K562 (cell line): ENCODE data around the gene FOS. TPM values are rescaled to one million over a fixed set of nuclear protein-coding genes. Genes with fewer than 3 reads are reported as not detected.

Experiments
- ASH1L ChIP-seq: fragments of 450-650 bp; IDR thresholded peaks from 2 replicates; pipeline ENCODE4 v1.6.1; 2018; ENCODE audit warnings: borderline replicate concordance, mild to moderate bottlenecking, low read depth; ENCODE audit not compliant: partially characterized antibody
- EWSR1 ChIP-seq: fragments of 450-650 bp; IDR thresholded peaks from 2 replicates; pipeline ENCODE4 v1.6.1; 2018; ENCODE audit warnings: borderline replicate concordance, mild to moderate bottlenecking, low read depth, moderate library complexity; ENCODE audit not compliant: partially characterized antibody
- FOXO4 ChIP-seq: fragments of 450-650 bp; formaldehyde crosslinking; IDR thresholded peaks from 2 replicates; pipeline ENCODE4 v1.4.0; 2020; ENCODE audit warnings: mild to moderate bottlenecking, moderate library complexity
- GTF3C2 ChIP-seq: IDR thresholded peaks from 3 replicates; pipeline ENCODE4 v1.6.1; 2011; ENCODE audit warnings: borderline replicate concordance, mild to moderate bottlenecking, moderate library complexity; ENCODE audit not compliant: insufficient read length; ENCODE audit errors: extremely low read depth
- JUN ChIP-seq, 2 experiments: sonication (generic) in 1 of 2; formaldehyde crosslinking in 1 of 2; IDR thresholded peaks; 2 replicates each; pipeline versions ENCODE4 v1.6.1 to v1.8.0; 2012 to 2022; ENCODE audit warnings: borderline replicate concordance in 2 of 2, mild to moderate bottlenecking in 2 of 2, improper control_type of control experiment in 1 of 2, low read depth in 1 of 2, low read length in 1 of 2, missing genetic modification reagents in 1 of 2
- KHSRP ChIP-seq: fragments of 450-650 bp; IDR thresholded peaks from 2 replicates; pipeline ENCODE4 v1.6.1; 2017
- KLF13 ChIP-seq: fragments of 450-650 bp; IDR thresholded peaks from 2 replicates; pipeline ENCODE4 v1.6.1; 2016; ENCODE audit warnings: missing genetic modification characterization, low read depth, mild to moderate bottlenecking, missing compliant biosample characterization, moderate library complexity, borderline replicate concordance
- NCOA1 ChIP-seq: fragments of 450-650 bp; IDR thresholded peaks from 2 replicates; pipeline ENCODE4 v1.6.1; 2016; ENCODE audit warnings: low read depth
- NCOR1 ChIP-seq: fragments of 450-650 bp; IDR thresholded peaks from 2 replicates; pipeline ENCODE4 v1.6.1; 2016; ENCODE audit warnings: mild to moderate bottlenecking, moderate library complexity
- POU5F1 ChIP-seq: fragments of 150-350 bp; IDR thresholded peaks from 2 replicates; pipeline ENCODE4 v1.6.1; 2014; ENCODE audit warnings: borderline replicate concordance, low read length, low read depth, mild to moderate bottlenecking; ENCODE audit not compliant: partially characterized antibody
- SMAD2 ChIP-seq: fragments of 150-350 bp; IDR thresholded peaks from 2 replicates; pipeline ENCODE4 v1.6.1; 2014; ENCODE audit warnings: low read depth, mild to moderate bottlenecking, low read length
- SMARCA4 ChIP-seq: fragments of 450-650 bp; IDR thresholded peaks from 2 replicates; pipeline ENCODE4 v1.6.1; 2016
- SOX6 ChIP-seq: fragments of 450-650 bp; IDR thresholded peaks from 2 replicates; pipeline ENCODE4 v1.6.1; 2014; ENCODE audit warnings: mild to moderate bottlenecking
- ZNF311 ChIP-seq: fragments of 250-450 bp; sonication (Bioruptor Pico); IDR thresholded peaks from 2 replicates; pipeline ENCODE4 v1.4.0; 2020; ENCODE audit warnings: mild to moderate bottlenecking, moderate library complexity
- ZNF324 ChIP-seq: fragments of 250-450 bp; sonication (Bioruptor Pico); IDR thresholded peaks from 2 replicates; pipeline ENCODE4 v1.4.0; 2020; ENCODE audit warnings: mild to moderate bottlenecking
- ZNF347 ChIP-seq: fragments of 450-650 bp; formaldehyde crosslinking; IDR thresholded peaks from 2 replicates; pipeline ENCODE4 v1.4.0; 2020; ENCODE audit warnings: low read depth, mild to moderate bottlenecking, moderate library complexity
- ZNF431 ChIP-seq: sonication (generic); formaldehyde crosslinking; IDR thresholded peaks from 2 replicates; pipeline ENCODE4 v1.8.0; 2022; ENCODE audit warnings: mild to moderate bottlenecking, missing genetic modification reagents
- ZNF655 ChIP-seq: fragments of 250-450 bp; sonication (Bioruptor Pico); IDR thresholded peaks from 2 replicates; pipeline ENCODE4 v1.5.0; 2021
- ZZZ3 ChIP-seq: fragments of 450-650 bp; IDR thresholded peaks from 2 replicates; pipeline ENCODE4 v1.6.1; 2016; ENCODE audit warnings: antibody characterized with exemption, mild to moderate bottlenecking, moderate library complexity
- polyA plus RNA-seq, 8 experiments: library from polyadenylated mRNA; depleted of rRNA in 4 of 8; stranded (reverse) in 5 of 8; unstranded in 3 of 8; fragments of >200 nt; fragmentation: Nextera tagmentation in 2 of 8; fragmentation: Illumina TruSeq in 1 of 8; extraction: Ambion mirVana in 2 of 8; extraction: Trizol in 1 of 8; gene quantifications; 2 replicates each; pipeline versions ENCODE4 v1.2.1 to v1.2.3, GENCODE V29; 2011 to 2014; ENCODE audit warnings: inconsistent platforms in 1 of 8, missing spikeins in 1 of 8
- total RNA-seq, 7 experiments: library from RNA; depleted of rRNA in 6 of 7; stranded (reverse); fragments of >200 nt in 6 of 7; fragmentation: Illumina TruSeq in 2 of 7; extraction: Trizol in 2 of 7; gene quantifications; 2 replicates each; pipeline versions ENCODE4 v1.2.1 to v1.2.3, GENCODE V29; 2011 to 2021; ENCODE audit warnings: low replicate concordance in 1 of 7
- TF ChIP-seq, protein P1 (sequence below): fragments of 250-450 bp; sonication (Bioruptor Pico); IDR thresholded peaks from 2 replicates; pipeline ENCODE4 v1.5.0; 2020; ENCODE audit warnings: mild to moderate bottlenecking, borderline replicate concordance

FOS gene
- total and polyA plus RNA-seq, 9 of the 15 experiments (the other 6 are each of a cell fraction or from before 2014, with no cell fraction given) = 0.54 to 13.8 (median 8.9) TPM

- TF ChIP-seq FOXO4 (CRISPR knock-in tag) = no peak
- peak; percentile 30; the same call in 1 of the 2 replicates for TF ChIP-seq SOX6
- TF ChIP-seq EWSR1 = no peak
- TF ChIP-seq JUN (IDR thresholded peaks at IDR 0.05; ENCODE audit: borderline replicate concordance, low read depth, low read length) = peak; percentile 67; the same call in 1 of the 2 replicates
- no peak for TF ChIP-seq JUN (CRISPR knock-in tag; IDR thresholded peaks at IDR 0.05; ENCODE audit: borderline replicate concordance)
- TF ChIP-seq ZNF347 (CRISPR knock-in tag) = no peak
- TF ChIP-seq ZZZ3 = no peak
- no peak for TF ChIP-seq ASH1L
- no peak for TF ChIP-seq SMARCA4
- no peak for TF ChIP-seq ZNF311 (CRISPR knock-in tag)
- no peak for TF ChIP-seq GTF3C2
- no peak for TF ChIP-seq ZNF655
- TF ChIP-seq, protein P1, sequence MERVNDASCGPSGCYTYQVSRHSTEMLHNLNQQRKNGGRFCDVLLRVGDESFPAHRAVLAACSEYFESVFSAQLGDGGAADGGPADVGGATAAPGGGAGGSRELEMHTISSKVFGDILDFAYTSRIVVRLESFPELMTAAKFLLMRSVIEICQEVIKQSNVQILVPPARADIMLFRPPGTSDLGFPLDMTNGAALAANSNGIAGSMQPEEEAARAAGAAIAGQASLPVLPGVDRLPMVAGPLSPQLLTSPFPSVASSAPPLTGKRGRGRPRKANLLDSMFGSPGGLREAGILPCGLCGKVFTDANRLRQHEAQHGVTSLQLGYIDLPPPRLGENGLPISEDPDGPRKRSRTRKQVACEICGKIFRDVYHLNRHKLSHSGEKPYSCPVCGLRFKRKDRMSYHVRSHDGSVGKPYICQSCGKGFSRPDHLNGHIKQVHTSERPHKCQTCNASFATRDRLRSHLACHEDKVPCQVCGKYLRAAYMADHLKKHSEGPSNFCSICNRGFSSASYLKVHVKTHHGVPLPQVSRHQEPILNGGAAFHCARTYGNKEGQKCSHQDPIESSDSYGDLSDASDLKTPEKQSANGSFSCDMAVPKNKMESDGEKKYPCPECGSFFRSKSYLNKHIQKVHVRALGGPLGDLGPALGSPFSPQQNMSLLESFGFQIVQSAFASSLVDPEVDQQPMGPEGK (CRISPR knock-in tag) = no peak
- no peak for TF ChIP-seq NCOA1
- no peak for TF ChIP-seq ZNF324
- TF ChIP-seq ZNF431 (CRISPR knock-in tag) = no peak
- TF ChIP-seq KHSRP = no peak
- no peak for TF ChIP-seq SMAD2
- peak; percentile 40; the same call in 1 of the 2 replicates for TF ChIP-seq NCOR1
- TF ChIP-seq POU5F1 = no peak
- peak; percentile 85; the same call in 1 of the 2 replicates for TF ChIP-seq KLF13 (tag)
Observed at GRCh38 chr14:75277008-75277814, 1.4 kb upstream of the FOS start (continued).
